Stomach (tissue), 9 donors: ENCODE results near the gene ZNF280D. TPM values are rescaled to one million over a fixed set of nuclear protein-coding genes. Genes with fewer than 3 reads are reported as not detected.

Source experiments
- DNase-seq, 2 donors: peaks; one replicate each; pipeline versions ENCODE4 v3.0.0 to v3.0.0-alpha.2; 2013 to 2019
- H3K27ac ChIP-seq, 5 donors: fragments of 200-600 bp in 4 of 5; sonication (generic) in 4 of 5; one replicate each; pipeline ENCODE4 v1.5.1; 2013 to 2019; ENCODE audit warnings: mild to moderate bottlenecking in 1 of 5, moderate library complexity in 1 of 5
- H3K27me3 ChIP-seq, 3 donors: fragments of 200-600 bp; sonication (generic); one replicate each; pipeline ENCODE4 v1.5.1; 2017 to 2019; ENCODE audit warnings: mixed run types in 1 of 3
- H3K36me3 ChIP-seq, 4 donors: fragments of 200-600 bp; sonication (generic); 1 replicate in 3 of 4; 2 replicates in 1 of 4; pipeline ENCODE4 v1.5.1; 2016 to 2019
- H3K4me1 ChIP-seq, 4 donors: fragments of 200-600 bp; sonication (generic); one replicate each; pipeline ENCODE4 v1.5.1; 2016 to 2019
- H3K4me3 ChIP-seq, 4 donors: fragments of 200-600 bp; sonication (generic) in 3 of 4; one replicate each; pipeline ENCODE4 v1.5.1; 2016 to 2019; ENCODE audit warnings: mild to moderate bottlenecking in 1 of 4
- H3K9me3 ChIP-seq, 4 donors: fragments of 200-600 bp; sonication (generic); one replicate each; pipeline ENCODE4 v1.5.1; 2016 to 2019
- CTCF ChIP-seq, 7 experiments: fragments of 450-650 bp in 4 of 7; fragments of 200-600 bp in 3 of 7; sonication (generic) in 3 of 7; IDR thresholded peaks; one replicate each; pipeline ENCODE4 v1.5.1; 2016 to 2019; ENCODE audit warnings: antibody characterized with exemption in 7 of 7, control low read depth in 2 of 7, mild to moderate bottlenecking in 1 of 7
- EP300 ChIP-seq: sonication (generic); formaldehyde crosslinking; IDR thresholded peaks from one replicate; pipeline ENCODE4 v1.6.1; 2017; ENCODE audit warnings: antibody characterized with exemption
- POLR2A ChIP-seq, 4 donors: fragments of 450-650 bp; IDR thresholded peaks; one replicate each; pipeline ENCODE4 v1.6.1; 2016; ENCODE audit warnings: antibody characterized with exemption in 4 of 4, control low read depth in 2 of 4, mild to moderate bottlenecking in 1 of 4, moderate library complexity in 1 of 4
- POLR2AphosphoS5 ChIP-seq, 3 donors: sonication (generic); formaldehyde crosslinking; IDR thresholded peaks; one replicate each; pipeline ENCODE4 v1.6.1; 2016; ENCODE audit warnings: antibody characterized with exemption in 3 of 3
- WGBS, 5 donors: extraction: QIAGEN DNeasy Blood & Tissue Kit in 3 of 5; methylation state at CpG; one replicate each; pipeline versions ENCODE4 v1.1.5 to v1.1.7; 2013 to 2018; 5-methylcytosine and 5-hydroxymethylcytosine counted together
- intact Hi-C: fragments of 100-400 bp; cut with DNase I; formaldehyde crosslinking; loops from one replicate; pipeline ENCODE4 v1.15.1; 2023; ENCODE audit warnings: low total_unique reads
- polyA plus RNA-seq, 3 donors: library from polyadenylated mRNA; stranded (reverse); fragments of 200-250 nt; gene quantifications; one replicate each; pipeline ENCODE4 v1.2.3, GENCODE V29; 2013
- total RNA-seq, 5 donors: library from RNA; depleted of rRNA; stranded (reverse); fragments of >200 nt; gene quantifications; one replicate each; pipeline versions ENCODE4 v1.1.0 to v1.2.3, GENCODE V29; 2014 to 2016
- donor health status: healthy with polysubstance abuse.
- donor health status: Bipolar disorder and iron deficiency.
- donor health status: healthy.

The ZNF280D gene
- total and polyA plus RNA-seq, 8 donors, result 7.6 to 142 (median 33.3) TPM

DNA sequence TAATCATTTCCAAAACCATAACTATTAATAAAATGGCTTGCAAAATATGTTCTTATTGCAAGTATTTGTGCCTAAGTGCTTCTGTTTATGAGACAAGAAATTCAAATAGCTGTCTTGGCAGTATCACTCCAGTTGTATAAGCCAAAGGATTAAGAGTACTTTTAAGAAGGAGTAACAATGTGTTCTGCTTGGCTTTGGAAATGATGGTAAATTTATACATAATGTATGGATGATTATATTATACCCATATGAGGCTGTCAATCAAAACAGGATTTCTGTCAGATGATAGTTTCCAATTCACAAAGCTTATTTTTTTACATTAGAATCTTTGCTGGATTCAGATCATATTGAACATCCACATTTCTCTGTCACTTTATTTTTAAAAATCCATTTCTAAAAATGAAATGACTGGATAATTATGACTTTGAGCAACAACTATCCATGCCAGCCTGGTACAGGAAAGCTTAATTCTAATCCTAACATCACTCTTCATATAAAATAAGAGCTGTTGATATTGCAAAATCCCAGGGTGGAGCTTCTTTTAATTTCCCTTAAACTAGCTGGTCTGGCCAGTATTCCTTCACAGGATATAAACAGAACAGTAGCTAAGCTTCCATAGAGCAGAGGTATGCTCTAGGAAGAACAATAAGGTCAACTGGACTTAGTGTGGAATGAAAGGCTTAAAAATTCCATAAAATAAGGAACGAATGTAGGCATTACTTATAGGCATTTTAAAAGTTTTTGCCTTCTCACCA is 30.0 kb upstream of the ZNF280D start:
- TF ChIP-seq POLR2A (IDR thresholded peaks at IDR 0.05) (no peak), CTCF (IDR thresholded peaks at IDR 0.05) (no peak), POLR2AphosphoS5 (IDR thresholded peaks at IDR 0.05) (peak in 2 of 3 donors; percentile 23 to 56), EP300 (no peak)
- H3K36me3 ChIP-seq, result no peaks in the 10 kb centered on the region
- no peaks in the 10 kb centered on the region for H3K27me3 ChIP-seq
- 43 to 83% (median 55%) methylated on average over 1 of the region's 1 CpG for WGBS, 5 donors
- peaks cover 0 to 62% (median 37%) of the 10 kb centered on the region in 4 donors for H3K4me1 ChIP-seq
- H3K9me3 ChIP-seq, result no peaks in the 10 kb centered on the region
- peak overlapping the region in 4 of 5 donors; percentile 41 to 68 (median 65) for H3K27ac ChIP-seq
- no peak overlapping the region for H3K4me3 ChIP-seq
- intact Hi-C loops, result no loop called here
- DNase-seq, result peak in 1 of 2 donors; percentile 20

DNA sequence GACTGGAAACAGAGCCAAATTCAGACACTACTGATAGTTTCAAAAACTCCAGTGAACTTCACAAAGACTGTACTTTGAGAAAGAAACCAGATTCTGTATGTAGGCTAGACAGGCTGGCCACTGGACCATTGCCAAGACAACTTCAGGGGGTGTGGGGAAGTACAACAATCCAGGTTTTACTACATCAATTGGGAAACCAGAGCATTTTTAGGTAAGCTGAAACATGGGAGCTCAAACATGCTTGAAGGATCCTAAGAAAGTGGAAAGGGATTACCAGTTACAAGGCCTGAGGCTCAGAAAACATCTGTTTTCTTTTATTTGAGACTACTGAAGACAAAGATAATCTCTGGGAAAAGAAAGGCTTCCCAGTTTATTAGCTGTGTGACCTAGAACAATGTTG is 26.9 kb upstream of the ZNF280D start:
- Histone ChIP-seq H3K9me3 (no peaks in the 10 kb centered on the region), H3K4me1 (peaks cover 0 to 64% (median 35%) of the 10 kb centered on the region in 4 donors), H3K27me3 (no peaks in the 10 kb centered on the region), H3K36me3 (no peaks in the 10 kb centered on the region), H3K27ac (peak overlapping the region in 3 of 5 donors; percentile 30 to 50 (median 43)), H3K4me3 (no peak overlapping the region)
- intact Hi-C loops, result no loop called here
- no peak for TF ChIP-seq CTCF (IDR thresholded peaks at IDR 0.05)
- no peak for TF ChIP-seq POLR2AphosphoS5 (IDR thresholded peaks at IDR 0.05)
- no peak for TF ChIP-seq EP300
- TF ChIP-seq POLR2A (IDR thresholded peaks at IDR 0.05), result no peak
- no peak for DNase-seq

DNA sequence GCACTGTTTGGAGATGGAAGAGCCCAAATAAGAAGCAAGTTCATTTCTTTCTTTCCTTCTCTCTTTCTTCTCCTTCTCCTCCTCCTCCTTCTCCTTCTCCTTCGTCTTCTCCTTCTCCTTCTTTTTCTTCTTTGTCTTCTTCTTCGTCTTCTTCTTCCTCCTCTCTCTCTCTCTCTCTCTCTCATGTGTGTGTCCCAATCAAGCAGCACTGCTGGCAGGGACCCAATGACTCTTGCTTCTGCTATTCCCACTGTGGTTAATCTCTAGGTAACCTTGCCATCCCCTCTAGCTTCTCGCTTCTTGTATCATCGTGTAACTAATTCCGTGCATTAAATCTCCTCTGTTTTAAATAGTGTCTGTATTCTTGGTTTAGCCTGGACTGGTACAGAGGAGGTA is 26.1 kb upstream of the ZNF280D start:
- TF ChIP-seq POLR2AphosphoS5 (IDR thresholded peaks at IDR 0.05) (no peak), CTCF (IDR thresholded peaks at IDR 0.05) (no peak), POLR2A (IDR thresholded peaks at IDR 0.05) (no peak), EP300 (no peak)
- H3K4me1 ChIP-seq, result peaks cover 0 to 56% (median 30%) of the 10 kb centered on the region in 4 donors
- WGBS, 5 donors, result 63 to 85% (median 79%) methylated on average over 4 to 5 of the region's 5 CpGs
- H3K36me3 ChIP-seq, result no peaks in the 10 kb centered on the region
- no peak overlapping the region for H3K4me3 ChIP-seq
- H3K27me3 ChIP-seq, result no peaks in the 10 kb centered on the region
- intact Hi-C loops, result no loop called here
- no peaks in the 10 kb centered on the region for H3K9me3 ChIP-seq
- H3K27ac ChIP-seq, result peak overlapping the region in 4 of 5 donors; percentile 25 to 50 (median 36)
- DNase-seq, result peak in 1 of 2 donors; percentile 42

- no peaks in the 10 kb centered on the region for H3K9me3 ChIP-seq
- H3K4me3 ChIP-seq, result no peak overlapping the region
- no peaks in the 10 kb centered on the region for H3K36me3 ChIP-seq
- H3K27ac ChIP-seq, result peak overlapping the region in 4 of 5 donors; percentile 25 to 50 (median 36)
- no peak for TF ChIP-seq POLR2A (IDR thresholded peaks at IDR 0.05)
- TF ChIP-seq CTCF (IDR thresholded peaks at IDR 0.05), result no peak
- TF ChIP-seq EP300, result no peak
- H3K4me1 ChIP-seq, result peaks cover 0 to 51% (median 24%) of the 10 kb centered on the region in 4 donors
- intact Hi-C loops, result no loop called here
- H3K27me3 ChIP-seq, result no peaks in the 10 kb centered on the region
- 88 to 98% (median 93%) methylated on average over 2 of the region's 2 CpGs for WGBS, 5 donors
- no peak for DNase-seq
Measured at GRCh38 chr15:56758770-56759449, 25.6 kb upstream of the ZNF280D start.
